Liver (tissue), 9 donors: Measurements from ENCODE around the gene UROC1. TPM values are rescaled to one million over a fixed set of nuclear protein-coding genes. Genes with fewer than 3 reads are reported as not detected.

ENCODE experiments used
- DNase-seq: peaks from one replicate; pipeline ENCODE4 v3.0.0-alpha.2; 2017; ENCODE audit warnings: low spot score
- H3K27ac ChIP-seq, 2 donors: one replicate each; pipeline ENCODE4 v1.7.0; 2013; ENCODE audit warnings: inconsistent platforms in 2 of 2, low read length in 2 of 2, control low read depth in 1 of 2, low read depth in 1 of 2, mild to moderate bottlenecking in 1 of 2
- H3K27me3 ChIP-seq, 4 donors: one replicate each; pipeline versions ENCODE4 v1.6.1 to v1.7.0; 2013; ENCODE audit warnings: low read length in 3 of 4, inconsistent platforms in 1 of 4, mild to moderate bottlenecking in 1 of 4, moderate library complexity in 1 of 4; ENCODE audit not compliant: control insufficient read depth in 4 of 4, insufficient read depth in 4 of 4
- H3K36me3 ChIP-seq, 4 donors: one replicate each; pipeline versions ENCODE4 v1.6.1 to v1.7.0; 2013; ENCODE audit warnings: low read length in 3 of 4, mild to moderate bottlenecking in 3 of 4, low read depth in 1 of 4, moderate library complexity in 1 of 4; ENCODE audit not compliant: control insufficient read depth in 4 of 4, insufficient read depth in 3 of 4
- H3K4me1 ChIP-seq, 4 donors: one replicate each; pipeline versions ENCODE4 v1.6.1 to v1.7.0; 2013; ENCODE audit warnings: low read length in 3 of 4, mild to moderate bottlenecking in 3 of 4, moderate library complexity in 1 of 4; ENCODE audit not compliant: control insufficient read depth in 4 of 4, insufficient read depth in 4 of 4
- H3K4me3 ChIP-seq, 3 donors: one replicate each; pipeline versions ENCODE4 v1.6.1 to v1.7.0; 2013; ENCODE audit warnings: low read length in 3 of 3, control low read depth in 1 of 3, low read depth in 1 of 3, mild to moderate bottlenecking in 1 of 3
- H3K9ac ChIP-seq, 2 donors: one replicate each; pipeline ENCODE4 v1.7.0; 2013; ENCODE audit warnings: low read length in 2 of 2, mild to moderate bottlenecking in 2 of 2, moderate library complexity in 2 of 2, control low read depth in 1 of 2, low read depth in 1 of 2
- H3K9me3 ChIP-seq, 4 donors: one replicate each; pipeline versions ENCODE4 v1.6.1 to v1.7.0; 2013; ENCODE audit warnings: low read length in 3 of 4; ENCODE audit not compliant: control insufficient read depth in 4 of 4
- ATF3 ChIP-seq: IDR thresholded peaks from 2 replicates; pipeline ENCODE4 v1.6.1; 2016; ENCODE audit warnings: antibody characterized with exemption
- EGR1 ChIP-seq, 2 donors: IDR thresholded peaks; 2 replicates each; pipeline ENCODE4 v1.6.1; 2016 to 2018; ENCODE audit warnings: antibody characterized with exemption in 2 of 2, low read depth in 2 of 2
- FOXA1 ChIP-seq: IDR thresholded peaks from 2 replicates; pipeline ENCODE4 v1.6.1; 2016; ENCODE audit warnings: antibody characterized with exemption
- FOXA2 ChIP-seq: IDR thresholded peaks from 2 replicates; pipeline ENCODE4 v1.6.1; 2016; ENCODE audit warnings: antibody characterized with exemption
- HNF4A ChIP-seq, 2 donors: conservative IDR thresholded peaks; 2 replicates each; pipeline ENCODE4 v1.6.1; 2016; ENCODE audit warnings: antibody characterized with exemption in 2 of 2, mild to moderate bottlenecking in 2 of 2
- HNF4G ChIP-seq: IDR thresholded peaks from 2 replicates; pipeline ENCODE4 v1.6.1; 2016; ENCODE audit warnings: antibody characterized with exemption
- NR2F2 ChIP-seq: IDR thresholded peaks from 2 replicates; pipeline ENCODE4 v1.6.1; 2016; ENCODE audit warnings: antibody characterized with exemption
- RAD21 ChIP-seq, 2 donors: IDR thresholded peaks; 2 replicates each; pipeline ENCODE4 v1.6.1; 2016; ENCODE audit warnings: antibody characterized with exemption in 2 of 2, mild to moderate bottlenecking in 2 of 2
- REST ChIP-seq: IDR thresholded peaks from 2 replicates; pipeline ENCODE4 v1.6.1; 2016; ENCODE audit warnings: antibody characterized with exemption, mild to moderate bottlenecking
- RXRA ChIP-seq, 2 donors: IDR thresholded peaks; 2 replicates each; pipeline ENCODE4 v1.6.1; 2017 to 2018; ENCODE audit warnings: antibody characterized with exemption in 2 of 2, mild to moderate bottlenecking in 1 of 2
- TAF1 ChIP-seq: conservative IDR thresholded peaks from 2 replicates; pipeline ENCODE4 v1.6.1; 2016; ENCODE audit warnings: antibody characterized with exemption, mild to moderate bottlenecking
- YY1 ChIP-seq: IDR thresholded peaks from 2 replicates; pipeline ENCODE4 v1.6.1; 2016; ENCODE audit warnings: antibody characterized with exemption, mild to moderate bottlenecking
- ZBTB33 ChIP-seq: IDR thresholded peaks from 2 replicates; pipeline ENCODE4 v1.6.1; 2016; ENCODE audit warnings: antibody characterized with exemption
- WGBS: extraction: QIAGEN DNeasy Blood & Tissue Kit; methylation state at CpG from one replicate; pipeline ENCODE4 v1.1.7; 2013; 5-methylcytosine and 5-hydroxymethylcytosine counted together
- polyA plus RNA-seq, 2 donors: library from polyadenylated mRNA; stranded (reverse) in 1 of 2; unstranded in 1 of 2; fragments of 200-250 nt in 1 of 2; fragments of >200 nt in 1 of 2; fragmentation: Nextera tagmentation in 1 of 2; extraction: Ambion mirVana in 1 of 2; gene quantifications; one replicate each; pipeline versions ENCODE4 v1.2.1 to v1.2.3, GENCODE V29; 2013 to 2015
- total RNA-seq, 2 donors: library from RNA; depleted of rRNA; stranded (reverse); fragments of >200 nt; gene quantifications; one replicate each; pipeline ENCODE4 v1.2.3, GENCODE V29; 2014
- TF ChIP-seq, protein P1 (sequence below): fragments of 150-350 bp; IDR thresholded peaks from 2 replicates; pipeline ENCODE4 v1.5.1; 2017; ENCODE audit warnings: improper control_type of control experiment, low read depth, low read length; ENCODE audit not compliant: missing input control
- TF ChIP-seq, protein P2 (sequence below): IDR thresholded peaks from 2 replicates; pipeline ENCODE4 v1.6.1; 2016; ENCODE audit warnings: antibody characterized with exemption
- donor health status: healthy.
- donor health status: healthy.
- donor health status: healthy.
- donor health status: healthy.
- donor health status: healthy.

The UROC1 gene
- total and polyA plus RNA-seq, 4 donors = 5.9 to 28.4 (median 18.2) TPM

DNA sequence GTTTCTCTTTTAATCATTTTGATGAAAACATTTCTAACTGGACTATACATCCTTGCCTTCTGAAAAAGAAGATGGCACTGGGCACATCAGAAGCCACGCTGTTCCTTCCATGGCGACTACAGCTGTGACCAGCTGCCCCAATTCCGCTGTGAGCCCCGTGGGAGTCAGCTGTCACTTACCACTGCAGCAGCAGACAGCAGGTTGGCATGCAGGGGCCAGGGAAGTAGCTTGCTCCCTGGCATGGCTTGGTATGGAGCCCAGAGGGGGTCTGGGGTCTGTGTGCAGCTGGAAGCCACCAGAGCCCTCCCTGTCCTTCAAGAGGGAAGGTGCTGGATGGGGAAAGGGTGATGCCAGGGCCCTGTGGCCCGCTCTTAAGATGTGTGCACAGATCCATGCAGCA, 37.4 kb downstream of the UROC1 start:
- H3K27ac ChIP-seq = no peak overlapping the region
- no peaks in the 10 kb centered on the region for H3K27me3 ChIP-seq
- no peak overlapping the region for H3K4me3 ChIP-seq
- WGBS = 88% methylated on average over 5 of the region's 5 CpGs
- TF ChIP-seq RAD21 (IDR thresholded peaks at IDR 0.05) (no peak), NR2F2 (no peak), HNF4A (conservative IDR thresholded peaks at IDR 0.05) (no peak), REST (no peak), TAF1 (no peak)
- H3K36me3 ChIP-seq = no peaks in the 10 kb centered on the region
- H3K9ac ChIP-seq = no peak overlapping the region
- peaks cover 7 to 33% (median 14%) of the 10 kb centered on the region in 4 donors for H3K4me1 ChIP-seq
- DNase-seq = no peak
- H3K9me3 ChIP-seq = no peaks in the 10 kb centered on the region

GRCh38 chr3:126479642-126480041, 37.9 kb downstream of the UROC1 start:
- no peaks in the 10 kb centered on the region for H3K27me3 ChIP-seq
- no peak overlapping the region for H3K9ac ChIP-seq
- DNase-seq = no peak
- H3K4me1 ChIP-seq = peaks cover 7 to 33% (median 13%) of the 10 kb centered on the region in 4 donors
- H3K9me3 ChIP-seq = no peaks in the 10 kb centered on the region
- 83% methylated on average over 1 of the region's 1 CpG for WGBS
- no peaks in the 10 kb centered on the region for H3K36me3 ChIP-seq
- H3K4me3 ChIP-seq = no peak overlapping the region
- H3K27ac ChIP-seq = no peak overlapping the region
- TF ChIP-seq EGR1 (IDR thresholded peaks at IDR 0.05; ENCODE audit: low read depth in 2 of 2) (no peak), TAF1 (no peak), YY1 (no peak), REST (no peak), FOXA1 (no peak), HNF4G (no peak), FOXA2 (no peak), ZBTB33 (no peak), RXRA (IDR thresholded peaks at IDR 0.05) (no peak), ATF3 (no peak)
- TF ChIP-seq, protein P1, sequence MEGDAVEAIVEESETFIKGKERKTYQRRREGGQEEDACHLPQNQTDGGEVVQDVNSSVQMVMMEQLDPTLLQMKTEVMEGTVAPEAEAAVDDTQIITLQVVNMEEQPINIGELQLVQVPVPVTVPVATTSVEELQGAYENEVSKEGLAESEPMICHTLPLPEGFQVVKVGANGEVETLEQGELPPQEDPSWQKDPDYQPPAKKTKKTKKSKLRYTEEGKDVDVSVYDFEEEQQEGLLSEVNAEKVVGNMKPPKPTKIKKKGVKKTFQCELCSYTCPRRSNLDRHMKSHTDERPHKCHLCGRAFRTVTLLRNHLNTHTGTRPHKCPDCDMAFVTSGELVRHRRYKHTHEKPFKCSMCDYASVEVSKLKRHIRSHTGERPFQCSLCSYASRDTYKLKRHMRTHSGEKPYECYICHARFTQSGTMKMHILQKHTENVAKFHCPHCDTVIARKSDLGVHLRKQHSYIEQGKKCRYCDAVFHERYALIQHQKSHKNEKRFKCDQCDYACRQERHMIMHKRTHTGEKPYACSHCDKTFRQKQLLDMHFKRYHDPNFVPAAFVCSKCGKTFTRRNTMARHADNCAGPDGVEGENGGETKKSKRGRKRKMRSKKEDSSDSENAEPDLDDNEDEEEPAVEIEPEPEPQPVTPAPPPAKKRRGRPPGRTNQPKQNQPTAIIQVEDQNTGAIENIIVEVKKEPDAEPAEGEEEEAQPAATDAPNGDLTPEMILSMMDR = no peak
- TF ChIP-seq, protein P2, sequence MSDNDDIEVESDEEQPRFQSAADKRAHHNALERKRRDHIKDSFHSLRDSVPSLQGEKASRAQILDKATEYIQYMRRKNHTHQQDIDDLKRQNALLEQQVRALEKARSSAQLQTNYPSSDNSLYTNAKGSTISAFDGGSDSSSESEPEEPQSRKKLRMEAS = no peak
